ENCODE data around the gene RTN1.
"Not testable (repeated sequence)": the region's sequence is repeated elsewhere in the genome, so short reads cannot be mapped to it uniquely, and the experiment has no call there.

Gene RTN1

GRCh38 chr14:59707778-59708561 lies 162.6 kb downstream of the RTN1 start:
- H3K27ac ChIP-seq, result no peak overlapping the region
- no peak for DNase-seq (ENCODE audit: low read depth, low spot score)

DNA sequence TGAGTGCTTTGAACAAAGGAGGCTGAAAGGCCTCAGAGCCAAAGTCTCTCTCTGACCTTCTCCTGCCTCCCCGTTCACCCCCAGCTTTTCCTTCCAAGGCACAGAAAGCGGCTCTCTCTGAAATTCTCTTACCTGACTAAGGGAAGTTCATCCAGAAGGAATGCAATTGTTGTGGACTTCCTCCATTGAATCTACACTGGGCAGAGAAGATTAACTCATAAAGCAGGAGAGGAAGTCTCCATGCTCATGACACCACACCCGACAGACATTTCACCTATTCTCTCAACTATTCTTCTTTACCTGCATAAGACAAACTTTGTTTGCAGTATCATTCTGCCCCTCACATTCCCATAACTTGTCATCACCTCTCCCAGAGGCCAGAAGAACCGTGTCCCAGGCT lies 164.7 kb downstream of the RTN1 start:
- no peak for DNase-seq (ENCODE audit: low read depth, low spot score)
- no peak overlapping the region for H3K27ac ChIP-seq

- no peak for DNase-seq (ENCODE audit: low read depth, low spot score)
Observed at GRCh38 chr14:59705245-59705644, 165.3 kb downstream of the RTN1 start.

GRCh38 chr14:59704054-59704645 lies 166.4 kb downstream of the RTN1 start:
- no peak for DNase-seq (ENCODE audit: low read depth, low spot score)
- H3K27ac ChIP-seq, result no peak overlapping the region

More at GRCh38 chr14:59705245-59705644, 165.3 kb downstream of the RTN1 start:
- H3K27ac ChIP-seq, result no peak overlapping the region

GRCh38 chr14:59699442-59699841 lies 171.1 kb downstream of the RTN1 start:
- no peak overlapping the region for H3K27ac ChIP-seq
- DNase-seq (ENCODE audit: low read depth, low spot score), result no peak

DNA sequence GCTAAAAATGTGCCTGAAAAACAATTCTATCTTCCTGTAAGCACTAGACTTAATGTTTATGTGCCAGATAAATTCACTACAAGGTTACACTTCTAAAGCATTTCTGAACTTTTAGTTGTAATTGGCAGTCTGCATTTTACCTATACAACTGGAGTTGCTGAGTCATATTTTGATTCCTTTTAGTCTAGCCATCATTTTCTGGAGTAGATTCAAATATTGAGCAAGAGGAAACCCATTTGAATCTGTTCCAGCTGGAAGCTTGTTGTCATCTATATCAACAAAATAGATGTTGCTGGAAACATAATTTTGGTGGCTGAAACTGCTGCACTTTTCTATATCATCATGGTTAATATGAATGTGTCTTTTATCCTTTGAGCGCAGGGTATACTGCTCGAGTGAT lies 171.8 kb downstream of the RTN1 start:
- H3K27ac ChIP-seq, result peak overlapping the region; percentile 46
- no peak for DNase-seq (ENCODE audit: low read depth, low spot score)

- H3K27ac ChIP-seq, result no peak overlapping the region
- no peak for DNase-seq (ENCODE audit: low read depth, low spot score)
Observed at GRCh38 chr14:59695198-59695597, 175.4 kb downstream of the RTN1 start.

DNA sequence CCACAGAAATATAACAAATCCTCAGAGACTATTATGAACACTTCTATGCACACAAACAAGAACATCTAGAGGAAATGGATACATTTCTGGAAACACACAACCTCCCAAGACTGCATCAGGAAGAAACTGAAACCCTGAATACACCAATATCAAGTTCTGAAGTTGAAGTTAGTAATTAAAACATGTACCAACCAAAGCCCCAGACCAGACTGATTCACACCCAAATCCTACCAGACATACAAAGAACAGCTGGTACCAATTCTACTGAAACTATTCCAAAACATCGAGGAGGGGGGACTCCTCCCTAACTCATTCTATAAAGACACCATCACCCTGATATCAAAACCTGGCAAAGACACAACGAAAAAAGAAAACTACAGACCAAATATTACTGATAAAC lies 179.3 kb downstream of the RTN1 start:
- DNase-seq (ENCODE audit: low read depth, low spot score), result no peak
- H3K27ac ChIP-seq, result no peak overlapping the region

DNA sequence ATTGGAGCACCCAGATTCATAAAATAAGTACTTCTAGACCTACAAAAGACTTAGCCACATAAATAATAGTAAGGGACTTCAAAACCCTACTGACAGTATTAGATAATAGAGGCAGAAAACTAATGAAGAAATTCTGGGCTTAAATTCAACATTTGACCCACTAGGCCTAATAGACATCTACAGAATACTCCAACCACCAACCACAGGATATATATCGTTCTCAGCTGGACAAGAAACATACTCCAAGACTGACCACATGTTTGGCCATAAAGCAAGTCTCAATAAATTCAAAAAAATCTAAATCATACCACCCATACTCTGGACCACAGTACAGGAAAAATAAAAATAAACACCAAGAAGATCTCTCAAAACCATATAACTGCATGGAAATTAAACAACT lies 180.2 kb downstream of the RTN1 start:
- no peak overlapping the region for H3K27ac ChIP-seq
- DNase-seq (ENCODE audit: low read depth, low spot score), result no peak

DNA sequence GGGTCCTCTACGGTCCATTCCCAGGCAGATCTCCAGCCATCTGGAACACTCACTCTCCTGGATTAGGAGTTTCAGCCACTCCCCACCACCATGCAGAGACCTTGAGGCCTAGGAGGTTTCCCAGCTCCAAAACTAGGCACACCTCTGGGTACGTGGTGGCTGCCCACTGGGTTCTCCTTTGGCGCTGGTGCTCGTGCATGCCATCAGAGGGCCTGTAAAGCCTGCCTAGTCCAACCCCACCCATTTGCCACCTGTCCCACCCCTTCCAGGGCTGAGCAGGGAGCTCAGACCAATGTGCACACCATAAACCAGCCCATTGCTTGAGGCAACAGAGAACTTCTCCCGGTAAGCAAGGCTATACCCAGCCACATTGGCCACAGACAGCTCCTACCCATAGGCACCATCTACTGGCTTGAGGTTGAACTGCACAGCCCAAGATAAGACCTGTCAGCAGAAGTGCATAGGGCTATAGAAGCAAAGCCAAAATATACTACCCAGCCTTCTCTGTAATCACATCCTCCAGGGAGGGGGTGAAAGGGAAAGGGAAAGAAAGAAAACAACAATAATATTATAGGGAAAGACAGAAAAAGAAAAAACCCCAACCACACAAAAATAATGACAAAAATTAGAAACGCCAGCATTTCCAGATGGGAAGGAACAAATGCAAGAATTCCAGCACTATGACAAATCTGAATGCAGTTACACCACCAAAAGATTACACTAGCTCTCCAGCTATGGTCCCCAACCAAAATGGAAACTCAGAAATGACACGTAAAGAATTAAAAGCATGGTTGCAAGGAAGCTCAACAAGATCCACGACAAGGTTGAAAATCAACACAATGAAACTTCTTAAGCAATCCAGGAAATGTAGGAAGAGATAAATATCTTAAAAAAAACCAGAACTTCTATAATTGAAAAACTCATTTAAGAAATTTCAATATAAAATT lies 182.1 kb downstream of the RTN1 start:
- H3K27ac ChIP-seq, result no peak overlapping the region
- no peak for DNase-seq (ENCODE audit: low read depth, low spot score)

DNA sequence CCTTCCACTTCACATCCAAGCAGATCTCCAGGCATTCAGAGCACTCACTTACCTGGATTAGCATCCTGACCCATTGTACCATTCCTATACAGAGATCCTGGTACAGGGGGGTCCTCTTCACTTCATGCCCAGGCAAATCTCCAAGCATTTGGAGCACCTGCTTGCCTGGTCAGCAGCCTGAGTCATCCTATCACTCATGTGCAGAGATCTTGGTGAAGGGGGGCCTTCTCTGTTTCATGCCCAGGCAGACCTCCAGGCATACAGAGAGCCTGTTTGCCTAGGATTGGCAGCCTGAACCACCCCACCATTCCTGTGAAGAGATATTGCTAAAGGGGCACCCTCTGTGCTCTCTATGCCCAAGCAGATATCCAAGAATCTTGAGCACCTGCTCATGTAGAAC lies 182.9 kb downstream of the RTN1 start:
- H3K27ac ChIP-seq, result no peak overlapping the region

GRCh38 chr14:59679872-59680271 lies 190.7 kb downstream of the RTN1 start:
- no peak for DNase-seq (ENCODE audit: low read depth, low spot score)
- H3K27ac ChIP-seq, result no peak overlapping the region

More for the DNA sequence above, 182.9 kb downstream of the RTN1 start:
- no peak for DNase-seq (ENCODE audit: low read depth, low spot score)

- no peak for DNase-seq (ENCODE audit: low read depth, low spot score)
- H3K27ac ChIP-seq, result no peak overlapping the region
Observed at GRCh38 chr14:59678352-59678751, 192.2 kb downstream of the RTN1 start.

DNA sequence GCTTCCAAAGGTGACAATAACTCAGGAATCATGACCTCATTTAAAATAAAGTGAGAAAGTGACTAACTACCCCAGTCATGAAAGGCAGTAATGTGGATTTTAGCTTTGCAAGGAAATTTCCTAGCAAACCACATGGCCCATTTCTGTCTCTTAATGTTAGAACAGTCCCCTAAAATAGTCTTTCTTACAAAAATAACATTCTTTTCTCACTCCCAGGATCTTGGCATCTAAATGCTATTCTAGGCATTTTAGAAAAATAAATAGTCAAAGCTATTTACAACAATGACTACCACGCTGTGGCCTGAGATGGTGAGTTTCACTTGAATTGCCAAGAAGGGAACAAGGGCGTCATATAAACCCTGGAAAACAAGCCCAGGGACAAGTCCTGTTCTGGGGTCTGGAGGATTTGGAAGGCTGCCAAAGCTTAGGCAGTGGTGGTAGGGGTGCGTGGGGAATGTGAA lies 192.8 kb downstream of the RTN1 start:
- DNase-seq (ENCODE audit: low read depth, low spot score), result no peak
- no peak overlapping the region for H3K27ac ChIP-seq

GRCh38 chr14:59675394-59675793 lies 195.2 kb downstream of the RTN1 start:
- DNase-seq (ENCODE audit: low read depth, low spot score), result no peak
- no peak overlapping the region for H3K27ac ChIP-seq

DNA sequence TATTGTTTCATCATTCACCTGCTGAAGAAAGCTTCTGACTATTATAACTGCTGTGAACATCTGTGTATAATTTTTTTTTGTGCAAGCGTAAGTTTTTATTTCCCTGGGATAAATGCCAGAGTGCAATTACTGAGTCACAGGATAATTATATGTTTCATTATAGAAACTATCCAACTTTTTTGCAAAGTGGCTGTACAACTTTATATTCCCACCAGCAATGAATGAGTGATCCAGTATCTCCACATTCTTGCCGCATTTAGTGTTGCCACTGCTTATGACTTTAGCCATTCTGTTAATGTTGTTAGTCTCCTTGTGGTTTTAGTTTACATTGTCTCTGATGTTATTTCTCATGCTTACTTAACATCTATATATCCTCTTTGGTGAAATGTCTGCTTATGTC lies 205.8 kb downstream of the RTN1 start:
- DNase-seq (ENCODE audit: low read depth, low spot score), result peak; percentile 73

GRCh38 chr14:59657769-59658168 lies 212.8 kb downstream of the RTN1 start:
- no peak overlapping the region for H3K27ac ChIP-seq
- no peak for DNase-seq (ENCODE audit: low read depth, low spot score)

More for the DNA sequence above, 205.8 kb downstream of the RTN1 start:
- H3K27ac ChIP-seq, result no peak overlapping the region

- no peak overlapping the region for H3K27ac ChIP-seq
- DNase-seq (ENCODE audit: low read depth, low spot score), result no peak
Observed at GRCh38 chr14:59656473-59656872, 214.1 kb downstream of the RTN1 start.

DNA sequence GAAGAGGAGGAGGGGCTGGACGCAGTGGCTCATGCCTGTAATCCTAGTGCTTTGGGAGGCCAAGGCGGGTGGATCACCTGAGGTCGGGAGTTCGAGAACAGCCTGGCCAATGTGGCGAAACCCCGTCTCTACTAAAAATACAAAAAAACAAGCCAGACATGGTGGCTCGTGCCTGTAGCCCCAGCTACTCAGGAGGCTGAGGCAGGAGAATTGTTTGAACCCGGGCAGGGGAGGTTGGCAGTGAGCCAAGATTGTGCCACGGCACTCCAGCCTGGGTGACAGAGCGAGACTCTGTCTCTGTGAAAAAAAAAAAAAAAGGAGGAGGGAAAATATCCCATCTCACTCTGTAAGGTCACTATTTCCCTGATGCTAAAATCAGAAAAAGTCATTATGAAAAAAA lies 216.4 kb downstream of the RTN1 start:
- H3K27ac ChIP-seq; DNase-seq (ENCODE audit: low read depth, low spot score): not testable (repeated sequence)

- H3K27ac ChIP-seq; DNase-seq (ENCODE audit: low read depth, low spot score): not testable (repeated sequence)
Observed at GRCh38 chr14:59646832-59647231, 223.7 kb downstream of the RTN1 start.

DNA sequence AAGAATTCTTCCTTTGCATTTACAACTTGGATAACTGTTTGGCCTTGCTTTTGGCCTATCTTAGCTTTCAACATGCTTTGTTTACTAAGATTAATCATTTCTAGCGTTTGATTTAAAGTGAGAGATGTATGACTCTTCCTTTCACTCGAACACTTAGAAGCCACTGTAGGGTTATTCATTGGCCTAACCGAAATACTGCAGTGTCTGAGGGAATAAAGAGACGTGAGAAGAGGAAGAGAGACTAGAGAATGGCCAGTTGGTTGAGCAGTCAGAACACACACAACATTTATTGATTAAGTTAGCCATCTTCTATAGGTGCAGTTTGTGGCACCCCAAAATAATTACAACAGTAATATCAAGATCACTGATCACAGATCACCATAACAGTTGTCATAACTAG lies 231.7 kb downstream of the RTN1 start:
- no peak for DNase-seq (ENCODE audit: low read depth, low spot score)
- no peak overlapping the region for H3K27ac ChIP-seq

Measured in epithelial cell of prostate (primary cell).